H1 (cell line): ENCODE results near the gene TEX11. TPM values are rescaled to one million over a fixed set of nuclear protein-coding genes. Genes with fewer than 3 reads are reported as not detected.
"Not testable (repeated sequence)": the region's sequence is repeated elsewhere in the genome, so short reads cannot be mapped to it uniquely, and the experiment has no call there.

Experiments used
- CTCF ChIA-PET: fragments of 300-600 bp; sonication (Branson Sonifier 250); formaldehyde crosslinking; loops from one replicate; lab custom pipeline; 2021; ENCODE audit not compliant: partially characterized antibody; lab: Charles Lee
- POLR2A ChIA-PET: fragments of 300-600 bp; sonication (Branson Sonifier 250); formaldehyde crosslinking; loops from one replicate; lab custom pipeline; 2021; ENCODE audit warnings: inconsistent platforms; ENCODE audit not compliant: partially characterized antibody; lab: Charles Lee
- DNase-seq, 2 experiments: peaks; one replicate each; pipeline versions ENCODE4 v3.0.0 to v3.0.0-alpha.2; 2010 to 2022; ENCODE audit warnings: low spot score in 2 of 2, low read depth in 1 of 2, mixed read lengths in 1 of 2
- FAIRE-seq: peaks from 2 replicates; lab custom pipeline; 2011; peaks lifted over from hg19 to GRCh38; lab: Jason Lieb, UNC
- H2AFZ ChIP-seq: 2 replicates; pipeline ENCODE4 v1.8.1; 2012; ENCODE audit warnings: low read length, inconsistent platforms
- H2AK5ac ChIP-seq: 2 replicates; pipeline ENCODE4 v1.6.1; 2013; ENCODE audit warnings: low read depth, low read length
- H2BK120ac ChIP-seq: replicated peaks from 2 replicates; pipeline ENCODE3; 2013; ENCODE audit warnings: low read depth, low read length, inconsistent platforms
- H2BK12ac ChIP-seq: 2 replicates; pipeline ENCODE4 v1.6.1; 2013; ENCODE audit warnings: low read depth, low read length
- H2BK15ac ChIP-seq: 2 replicates; pipeline ENCODE4 v1.6.1; 2013; ENCODE audit warnings: low read length
- H2BK20ac ChIP-seq: 2 replicates; pipeline ENCODE4 v1.6.1; 2013; ENCODE audit warnings: low read length
- H2BK5ac ChIP-seq: 2 replicates; pipeline ENCODE4 v1.6.1; 2013; ENCODE audit warnings: low read depth, low read length
- H3K14ac ChIP-seq: 2 replicates; pipeline ENCODE4 v1.6.1; 2013; ENCODE audit warnings: inconsistent platforms; ENCODE audit not compliant: insufficient read length
- H3K18ac ChIP-seq: 2 replicates; pipeline ENCODE4 v1.6.1; 2013; ENCODE audit warnings: low read length; ENCODE audit errors: extremely low read depth
- H3K23ac ChIP-seq: 2 replicates; pipeline ENCODE4 v1.6.1; 2013; ENCODE audit warnings: inconsistent platforms; ENCODE audit not compliant: insufficient read length
- H3K23me2 ChIP-seq: 2 replicates; pipeline ENCODE4 v1.6.1; 2013; ENCODE audit warnings: low read depth, low read length
- H3K27ac ChIP-seq: 2 replicates; pipeline ENCODE4 v1.6.1; 2011; ENCODE audit warnings: low read depth, low read length, inconsistent platforms
- H3K27me3 ChIP-seq, 4 experiments: replicated peaks in 1 of 4; 1 replicate in 1 of 4; 2 replicates in 3 of 4; pipeline versions ENCODE4 v1.6.1 to v1.8.1; 2011 to 2013; ENCODE audit warnings: low read length in 3 of 4, mild to moderate bottlenecking in 3 of 4, inconsistent platforms in 2 of 4, mixed read lengths in 2 of 4, moderate library complexity in 1 of 4; ENCODE audit not compliant: control insufficient read depth in 3 of 4, insufficient read depth in 3 of 4; ENCODE audit errors: extremely low read depth in 1 of 4
- H3K36me3 ChIP-seq, 4 experiments: 2 replicates each; pipeline versions ENCODE4 v1.6.1 to v1.8.1; 2011 to 2013; ENCODE audit warnings: mild to moderate bottlenecking in 4 of 4, low read length in 3 of 4, moderate library complexity in 2 of 4, control low read depth in 1 of 4, inconsistent platforms in 1 of 4; ENCODE audit not compliant: insufficient read depth in 4 of 4, control insufficient read depth in 2 of 4
- H3K4ac ChIP-seq: replicated peaks from 2 replicates; pipeline ENCODE3; 2013; ENCODE audit warnings: low read length, low read depth, mixed read lengths, inconsistent platforms; ENCODE audit not compliant: insufficient read length
- H3K4me1 ChIP-seq, 4 experiments: replicated peaks in 1 of 4; 1 replicate in 1 of 4; 2 replicates in 3 of 4; pipeline versions ENCODE4 v1.6.1 to v1.8.1; 2011 to 2013; ENCODE audit warnings: low read length in 3 of 4, inconsistent platforms in 2 of 4, mixed read lengths in 1 of 4; ENCODE audit not compliant: insufficient read depth in 4 of 4, control insufficient read depth in 3 of 4
- H3K4me2 ChIP-seq, 2 experiments: 2 replicates each; pipeline versions ENCODE4 v1.6.1 to v1.8.1; 2011 to 2013; ENCODE audit warnings: low read depth in 2 of 2, low read length in 2 of 2, control low read depth in 1 of 2, inconsistent platforms in 1 of 2, mild to moderate bottlenecking in 1 of 2; ENCODE audit not compliant: insufficient read depth in 1 of 2
- H3K4me3 ChIP-seq, 4 experiments: fragments of 200-600, 300-600 bp in 1 of 4; sonication (generic), shearing (Covaris generic), sonication (Bioruptor Twin) in 1 of 4; 2 replicates each; pipeline versions ENCODE4 v1.5.1 to v1.8.1; 2011 to 2016; ENCODE audit warnings: low read length in 4 of 4, low read depth in 3 of 4, control low read depth in 2 of 4, inconsistent platforms in 2 of 4, mild to moderate bottlenecking in 2 of 4, mixed read lengths in 1 of 4, moderate library complexity in 1 of 4; ENCODE audit not compliant: insufficient read depth in 2 of 4; ENCODE audit errors: extremely low read depth in 1 of 4
- H3K56ac ChIP-seq: replicated peaks from 2 replicates; pipeline ENCODE3; 2013; ENCODE audit warnings: low read depth, mild to moderate bottlenecking, mixed read lengths, low read length, inconsistent platforms; ENCODE audit not compliant: insufficient read length
- H3K79me1 ChIP-seq: 2 replicates; pipeline ENCODE4 v1.6.1; 2013; ENCODE audit warnings: low read depth, low read length, control low read depth
- H3K79me2 ChIP-seq, 2 experiments: 2 replicates each; pipeline versions ENCODE4 v1.6.1 to v1.8.1; 2012 to 2013; ENCODE audit warnings: low read length in 2 of 2, mild to moderate bottlenecking in 2 of 2, inconsistent platforms in 1 of 2; ENCODE audit not compliant: insufficient read depth in 2 of 2, control insufficient read depth in 1 of 2
- H3K9ac ChIP-seq, 4 experiments: replicated peaks in 1 of 4; 1 replicate in 1 of 4; 2 replicates in 3 of 4; pipeline versions ENCODE4 v1.6.1 to v1.8.1; 2011 to 2013; ENCODE audit warnings: low read depth in 3 of 4, low read length in 3 of 4, control low read depth in 2 of 4, mild to moderate bottlenecking in 2 of 4, moderate library complexity in 2 of 4, inconsistent platforms in 1 of 4; ENCODE audit errors: extremely low read depth in 1 of 4
- H3K9me3 ChIP-seq, 2 experiments: 2 replicates each; pipeline versions ENCODE4 v1.6.1 to v1.8.1; 2012 to 2013; ENCODE audit warnings: mild to moderate bottlenecking in 2 of 2, moderate library complexity in 2 of 2, control low read depth in 1 of 2, inconsistent platforms in 1 of 2, low read depth in 1 of 2, low read length in 1 of 2, mixed read lengths in 1 of 2; ENCODE audit not compliant: insufficient read depth in 2 of 2
- H4K20me1 ChIP-seq, 2 experiments: replicated peaks in 1 of 2; 2 replicates each; pipeline versions ENCODE3 to v1.8.1; 2011 to 2013; ENCODE audit warnings: inconsistent platforms in 2 of 2, low read length in 2 of 2, mild to moderate bottlenecking in 1 of 2; ENCODE audit not compliant: insufficient read depth in 2 of 2, control insufficient read depth in 1 of 2
- H4K5ac ChIP-seq: 2 replicates; pipeline ENCODE4 v1.6.1; 2013; ENCODE audit warnings: low read length, low read depth, mixed read lengths, inconsistent platforms; ENCODE audit not compliant: insufficient read length
- H4K8ac ChIP-seq: 2 replicates; pipeline ENCODE4 v1.8.0; 2013; ENCODE audit warnings: mild to moderate bottlenecking, moderate library complexity, low read length, inconsistent platforms; ENCODE audit not compliant: insufficient read depth; ENCODE audit errors: extremely low read depth
- H4K91ac ChIP-seq: replicated peaks from 2 replicates; pipeline ENCODE3; 2013; ENCODE audit warnings: low read length, mixed read lengths, inconsistent platforms; ENCODE audit not compliant: insufficient read length
- WGBS, 2 experiments: shearing (Covaris generic) in 1 of 2; methylation state at CpG; one replicate each; pipeline versions ENCODE4 v1.1.6 to v1.1.7; 2013 to 2015; ENCODE audit warnings: low lambda C conversion rate in 2 of 2, mixed read lengths in 2 of 2, inconsistent platforms in 1 of 2, low coverage in 1 of 2, missing lambda C conversion rate in 1 of 2; ENCODE audit not compliant: insufficient replicate concordance in 2 of 2, insufficient coverage in 1 of 2, insufficient read length in 1 of 2; ENCODE audit errors: extremely low coverage in 1 of 2, missing lambda C conversion rate in 1 of 2; 5-methylcytosine and 5-hydroxymethylcytosine counted together
- polyA plus RNA-seq, 7 experiments: library from polyadenylated mRNA; depleted of rRNA in 3 of 7; stranded (reverse) in 5 of 7; unstranded in 2 of 7; fragments of >200 nt in 5 of 7; fragments of 200-250 nt in 2 of 7; gene quantifications; 1 replicate in 5 of 7; 2 replicates in 1 of 7; 4 replicates in 1 of 7; pipeline versions ENCODE4 v1.2.1 to v1.2.3, GENCODE V29; 2011 to 2013; ENCODE audit warnings: missing spikeins in 2 of 7, mixed read lengths in 2 of 7
- total RNA-seq: library from RNA; stranded (reverse); fragmentation: NEBNext Ultra II Directional; extraction: Animal tissue kit (Norgen Biotek cat#: 25700); gene quantifications from 2 replicates; pipeline ENCODE4 v1.2.1, GENCODE V29; 2021

TEX11 gene
- total and polyA plus RNA-seq, 2 of the 8 experiments (the other 6 are each of a cell fraction or from before 2014, with no cell fraction given): 0.11 to 0.74 TPM

GRCh38 chrX:70515270-70515669 is 393.2 kb downstream of the TEX11 start:
- H4K5ac ChIP-seq, H2BK5ac ChIP-seq, H2BK120ac ChIP-seq, H3K79me2 ChIP-seq, H3K79me1 ChIP-seq, H2AFZ ChIP-seq, H3K9ac ChIP-seq, H3K27me3 ChIP-seq, DNase-seq, H3K56ac ChIP-seq, POLR2A ChIA-PET, H3K27ac ChIP-seq, FAIRE-seq, H2BK15ac ChIP-seq, H2AK5ac ChIP-seq, H3K4me2 ChIP-seq, H3K9me3 ChIP-seq, H4K91ac ChIP-seq, H4K8ac ChIP-seq, H3K4me3 ChIP-seq, H3K4ac ChIP-seq, H2BK12ac ChIP-seq, H3K4me1 ChIP-seq, H3K23ac ChIP-seq, H3K36me3 ChIP-seq, H3K18ac ChIP-seq, H2BK20ac ChIP-seq, CTCF ChIA-PET, H4K20me1 ChIP-seq, H3K14ac ChIP-seq, H3K23me2 ChIP-seq: not testable (repeated sequence)
- WGBS, 2 experiments: 92% methylated on average over 4 of the region's 4 CpGs; no CpG with 5 or more reads in 1 of the 2 experiments
